Stimulated activated CD4-positive, alpha-beta T cell treated with anti-CD3 and anti-CD28 coated beads, Interleukin-12 subunit alpha, Interleukin-12 subunit beta, amount 100 ng/mL, for 24 hours (primary cell): ENCODE results near the gene HOXA9.

ENCODE experiments used
- DNase-seq, 2 experiments: peaks; one replicate each; pipeline ENCODE4 v3.0.0-alpha.2; 2020; ENCODE audit warnings: low read depth in 2 of 2

Gene HOXA9

DNA sequence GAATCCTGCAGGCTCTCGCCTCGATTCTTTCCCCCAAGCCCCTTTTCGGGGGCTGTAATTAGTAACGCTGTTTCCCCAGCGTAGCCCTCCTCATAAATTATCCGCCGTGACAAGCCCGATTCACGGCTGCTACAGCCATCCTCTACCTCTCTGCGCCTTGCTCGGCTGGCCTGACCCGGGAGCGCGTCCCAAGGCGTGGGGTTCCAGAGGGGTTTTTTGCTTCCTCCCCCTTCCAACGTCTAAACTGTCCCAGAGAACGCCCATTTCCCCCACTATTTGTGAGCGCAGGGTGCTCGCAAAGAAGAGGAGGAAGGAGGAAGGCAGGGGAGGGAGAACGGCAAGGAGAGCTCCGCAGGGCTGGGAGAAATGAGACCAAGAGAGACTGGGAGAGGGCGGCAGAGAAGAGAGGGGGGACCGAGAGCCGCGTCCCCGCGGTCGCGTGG lies 22.7 kb downstream of the HOXA9 start:
- no peak for DNase-seq

DNA sequence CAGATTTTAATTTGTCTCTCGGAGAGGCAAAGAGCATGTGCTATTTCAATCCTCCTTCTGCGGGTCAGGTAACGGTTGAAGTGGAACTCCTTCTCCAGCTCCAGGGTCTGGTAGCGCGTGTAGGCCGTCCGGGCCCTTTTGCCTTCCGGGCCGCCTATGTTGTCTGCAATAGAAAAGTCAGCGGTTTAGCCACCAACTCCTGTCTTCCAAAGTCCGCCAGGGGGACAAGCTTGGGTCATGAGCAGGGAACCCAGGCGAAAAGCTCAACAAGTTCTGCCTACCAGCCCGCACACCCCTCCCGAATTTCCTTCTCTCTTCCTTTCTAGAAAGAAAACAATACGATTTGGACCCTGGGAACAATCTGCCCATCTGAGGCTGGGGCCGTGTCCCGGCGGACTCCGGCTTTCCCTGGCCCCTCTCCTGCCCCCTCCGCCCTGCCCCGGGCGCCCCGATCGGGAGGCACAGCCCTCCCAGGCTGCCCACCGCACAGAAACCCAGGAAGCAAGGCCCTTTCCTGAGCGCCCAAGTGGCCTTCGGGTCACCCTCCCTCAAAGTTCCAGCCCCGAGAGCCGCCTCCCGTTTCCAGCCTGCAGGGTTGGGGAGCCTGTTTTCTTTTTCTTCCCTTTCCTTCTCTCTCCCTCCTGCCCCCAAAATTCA lies 23.3 kb downstream of the HOXA9 start:
- DNase-seq = no peak

DNA sequence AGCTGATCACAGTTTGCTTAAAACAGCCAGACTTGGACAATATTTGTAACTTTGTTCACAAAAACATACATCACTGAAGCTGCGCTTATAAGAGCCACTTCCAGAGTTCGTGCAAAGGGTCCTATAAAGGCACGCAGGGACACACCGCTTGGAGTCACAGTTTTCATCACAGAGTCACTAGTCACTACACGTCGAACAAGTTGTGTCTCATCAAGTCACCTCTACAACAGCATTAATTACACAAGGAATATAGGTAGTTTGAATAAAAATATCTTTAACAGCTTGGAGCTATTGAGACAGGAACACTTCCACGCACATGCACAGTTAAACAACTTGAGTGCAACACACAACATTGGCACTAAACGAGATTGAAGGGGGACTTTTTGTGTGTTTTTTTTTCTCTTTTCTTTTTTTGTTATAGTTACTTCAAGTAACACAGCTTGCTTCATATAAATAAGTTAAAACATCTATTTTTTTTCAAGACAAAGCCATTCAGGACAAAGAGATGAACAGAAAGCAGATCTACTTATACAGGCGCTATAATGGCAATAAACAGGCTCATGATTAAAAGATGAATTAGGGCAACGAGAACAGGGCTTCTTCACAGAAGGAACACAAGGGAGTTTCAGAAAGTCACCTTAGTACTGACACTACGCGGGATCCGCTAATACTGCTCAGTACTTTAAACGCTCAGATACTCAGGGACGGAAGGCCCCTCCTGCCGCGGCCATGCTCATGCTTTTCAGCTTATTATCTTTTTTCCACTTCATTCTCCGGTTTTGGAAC lies 24.0 kb downstream of the HOXA9 start:
- no peak for DNase-seq

DNA sequence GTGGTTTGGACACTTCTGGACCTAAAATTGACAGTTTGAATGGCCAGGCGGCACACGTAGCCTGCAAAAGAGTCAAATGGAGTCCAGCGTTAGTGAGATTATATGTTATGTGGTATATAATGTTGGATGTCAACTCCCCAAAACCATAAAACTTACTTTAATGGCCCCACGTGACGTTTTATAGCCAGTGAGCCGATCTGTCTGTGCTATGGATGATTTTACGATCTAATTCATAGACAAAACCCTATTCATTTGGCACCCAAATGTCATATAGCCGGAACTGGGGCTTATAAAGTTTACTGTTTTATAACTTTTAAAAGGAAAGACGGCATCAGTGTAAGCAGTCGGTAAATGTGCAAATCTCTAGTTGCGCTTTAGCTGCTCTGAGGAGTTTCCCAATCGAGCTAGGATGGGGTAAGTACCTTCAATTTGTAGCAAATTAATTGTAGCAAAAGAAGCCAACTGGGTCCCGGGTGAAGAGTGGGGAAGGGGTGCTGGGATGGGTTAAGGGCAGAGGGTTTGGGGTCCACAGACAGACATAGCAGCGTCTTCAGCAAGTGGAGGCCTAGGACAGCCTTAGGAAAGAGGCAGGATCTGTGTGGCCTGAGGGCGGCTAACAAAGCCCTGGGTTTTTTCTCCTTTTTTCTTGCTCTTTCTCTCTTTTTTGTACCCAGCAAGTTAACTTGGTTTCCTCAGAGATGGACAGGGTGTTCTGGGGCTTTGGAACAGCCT lies 25.0 kb downstream of the HOXA9 start:
- no peak for DNase-seq

DNA sequence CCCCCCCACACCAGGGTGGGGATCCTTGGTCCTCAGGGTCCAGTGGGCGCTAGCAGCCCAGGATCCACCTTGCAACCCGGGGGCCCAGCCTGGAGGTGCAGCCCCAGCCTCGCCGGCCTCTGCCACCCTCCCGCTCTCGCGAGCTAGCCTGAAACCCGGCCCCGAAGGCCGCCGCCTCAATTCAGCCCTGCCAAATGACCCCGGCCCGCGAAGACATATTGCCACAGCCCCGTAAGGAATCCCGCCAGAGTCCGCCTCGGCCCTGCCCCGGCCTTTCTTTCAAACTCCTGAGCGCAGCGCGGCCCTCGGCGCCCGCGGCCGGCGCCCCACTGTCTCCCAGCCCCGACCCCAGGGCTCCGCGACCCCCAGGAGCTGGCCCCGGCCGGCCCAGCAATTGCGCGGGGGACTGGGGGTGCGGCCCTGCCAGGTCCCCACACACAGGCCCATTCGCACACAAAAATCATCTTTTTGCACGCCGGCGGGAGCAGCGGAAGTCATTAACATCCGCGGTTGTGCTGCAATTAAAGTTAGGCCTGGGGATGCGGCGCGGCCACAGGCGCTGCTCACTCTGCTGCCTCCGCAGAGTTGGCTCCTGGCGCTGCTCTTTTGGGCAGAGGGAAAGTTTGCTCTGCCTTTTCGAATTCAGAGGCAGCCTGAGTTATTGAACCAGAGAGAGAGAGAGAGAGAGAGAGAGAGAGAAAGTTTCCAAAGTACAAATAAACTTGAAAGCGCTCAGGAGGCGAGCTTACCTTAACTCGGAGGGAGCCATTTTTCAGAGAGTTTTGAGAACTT lies 25.8 kb downstream of the HOXA9 start:
- no peak for DNase-seq

DNA sequence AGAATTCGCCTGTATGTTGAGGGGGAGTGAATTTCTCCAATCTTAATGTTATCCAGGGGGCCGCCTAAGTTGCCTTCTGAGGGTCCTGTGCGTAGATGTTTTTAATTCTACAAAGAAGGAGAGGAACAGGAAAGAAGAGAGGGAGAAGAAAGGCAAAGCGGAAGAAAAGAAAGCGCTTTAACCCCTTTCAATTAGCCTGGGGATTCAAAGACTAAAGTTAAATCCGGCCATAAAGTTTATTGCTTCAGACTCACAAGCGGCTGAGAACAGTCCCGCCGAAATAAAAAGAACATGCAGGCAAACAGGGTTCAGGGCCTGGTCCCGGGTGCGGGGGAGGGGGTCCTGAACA lies 26.4 kb downstream of the HOXA9 start:
- DNase-seq = no peak

DNA sequence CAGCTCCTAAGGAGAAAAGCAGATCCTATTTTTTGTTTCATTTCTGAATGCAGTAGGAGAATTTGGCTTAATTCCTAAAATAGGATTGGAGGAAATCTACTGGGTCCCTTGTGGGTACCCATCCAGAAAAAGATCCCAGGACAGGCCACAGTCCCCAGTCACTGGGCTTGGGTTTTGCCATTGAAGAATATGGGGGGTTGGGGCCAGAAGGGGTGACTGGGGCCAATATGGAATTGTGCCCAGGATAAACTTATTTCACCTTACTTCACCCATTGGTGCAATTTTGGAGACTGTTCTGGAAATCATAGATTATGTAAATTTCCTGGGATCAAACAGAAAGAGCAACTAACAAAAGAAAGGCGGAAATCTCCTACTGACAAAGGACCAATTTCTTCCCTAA lies 26.9 kb downstream of the HOXA9 start:
- DNase-seq = no peak

DNA sequence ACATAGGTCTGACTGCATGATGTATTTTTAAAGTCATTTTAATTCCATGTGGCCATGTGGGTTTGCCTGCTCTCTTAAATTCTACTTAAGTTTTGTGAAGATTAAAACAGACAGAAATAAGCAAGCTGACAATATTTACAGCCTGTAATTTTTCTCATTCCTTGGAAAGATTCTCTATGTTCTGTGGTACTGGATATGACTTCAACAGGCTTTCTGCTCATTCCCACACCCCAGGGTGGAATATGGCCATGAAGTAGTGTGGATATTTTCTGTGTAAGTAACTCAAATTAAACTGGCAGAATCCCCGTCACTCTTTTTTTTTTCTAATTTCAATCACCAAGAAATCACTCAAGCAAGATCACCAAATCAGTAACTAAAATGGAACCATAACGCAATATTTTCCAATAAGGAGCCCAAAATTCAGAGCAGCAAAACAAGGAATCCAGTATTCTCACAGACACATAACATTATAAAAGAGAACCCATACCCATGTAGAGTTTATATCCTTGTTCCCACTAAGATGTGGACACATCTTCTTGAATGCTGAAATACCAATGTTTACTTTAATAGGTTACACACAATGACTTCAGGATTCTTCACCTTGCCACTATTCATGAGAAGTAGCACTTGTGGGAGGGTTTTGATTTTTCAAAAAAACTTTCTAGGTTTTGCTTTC lies 27.6 kb downstream of the HOXA9 start:
- DNase-seq = no peak

DNA sequence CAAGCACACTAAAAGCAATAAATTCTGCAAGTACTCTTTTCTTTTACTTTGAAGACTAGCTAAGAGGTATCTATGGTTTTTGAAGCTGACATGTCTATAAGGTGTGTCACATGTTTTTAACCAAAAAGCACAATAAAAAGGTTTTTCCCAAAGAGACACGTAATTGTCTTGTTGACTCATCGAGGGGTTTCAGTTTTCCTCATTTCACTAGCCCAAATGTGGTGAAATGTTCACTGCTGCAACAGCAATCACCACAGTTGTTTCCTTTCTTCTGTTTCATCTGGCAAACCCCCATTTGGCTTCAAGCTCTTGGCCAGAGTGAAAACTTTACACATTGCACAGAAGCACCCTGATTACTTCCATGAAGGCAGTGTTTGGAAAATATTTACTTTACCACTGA lies 30.9 kb downstream of the HOXA9 start:
- no peak for DNase-seq

DNA sequence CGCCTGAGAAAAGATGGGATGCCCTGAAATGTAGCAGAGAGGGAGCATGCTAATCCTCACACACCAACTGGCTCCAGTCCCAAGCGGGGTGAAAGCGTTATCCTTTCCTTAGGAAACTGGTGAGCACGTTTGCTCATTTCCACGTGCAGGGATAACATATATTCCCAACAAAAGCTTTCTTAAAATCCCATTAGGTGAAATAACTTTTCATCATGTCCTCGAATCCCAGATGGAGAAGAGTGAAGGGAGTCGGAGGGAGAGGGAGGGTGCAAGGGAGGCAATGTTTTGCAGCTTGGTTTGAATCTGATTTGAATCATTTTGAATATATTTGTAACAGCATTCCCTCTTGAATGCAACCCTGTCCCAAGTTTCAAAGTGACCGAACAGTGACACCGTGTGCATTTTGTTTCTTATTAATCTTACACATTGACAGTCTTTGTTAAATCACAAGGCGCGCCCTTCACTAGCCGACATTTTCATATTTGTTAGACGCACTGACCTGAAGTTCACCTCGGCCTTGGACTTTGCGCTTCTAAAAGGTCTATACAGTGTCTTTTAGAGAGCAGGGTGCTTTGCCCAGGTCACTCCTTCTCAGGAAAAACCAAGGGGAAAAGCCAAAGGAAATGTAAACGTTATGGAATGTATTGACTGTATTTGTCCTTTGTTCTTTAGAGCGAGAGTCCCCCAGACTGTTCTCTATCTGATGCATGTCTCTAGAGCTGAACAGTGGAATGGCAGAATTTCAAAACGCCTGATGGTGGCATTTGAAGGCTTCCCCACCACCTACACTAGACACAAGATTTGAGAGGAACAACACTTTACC lies 31.7 kb downstream of the HOXA9 start:
- no peak for DNase-seq

DNA sequence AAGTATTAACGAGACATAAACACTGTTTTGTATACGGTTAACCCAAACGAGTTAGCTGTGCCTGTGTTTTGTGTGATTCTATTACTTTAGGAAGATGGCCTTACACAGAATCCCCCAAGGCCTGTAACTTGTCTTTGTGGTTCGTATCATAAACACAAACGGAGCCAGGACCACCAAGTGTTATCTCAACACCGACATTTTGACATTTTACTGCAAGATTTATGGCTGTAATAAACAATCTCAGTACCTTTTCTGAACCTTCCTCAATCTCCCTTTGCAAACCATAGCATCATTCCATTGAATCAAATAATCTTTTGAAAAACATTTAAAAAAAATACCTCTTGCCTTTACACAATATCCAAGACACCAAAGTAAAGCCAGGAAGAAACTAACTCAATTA lies 32.4 kb downstream of the HOXA9 start:
- DNase-seq = no peak

DNA sequence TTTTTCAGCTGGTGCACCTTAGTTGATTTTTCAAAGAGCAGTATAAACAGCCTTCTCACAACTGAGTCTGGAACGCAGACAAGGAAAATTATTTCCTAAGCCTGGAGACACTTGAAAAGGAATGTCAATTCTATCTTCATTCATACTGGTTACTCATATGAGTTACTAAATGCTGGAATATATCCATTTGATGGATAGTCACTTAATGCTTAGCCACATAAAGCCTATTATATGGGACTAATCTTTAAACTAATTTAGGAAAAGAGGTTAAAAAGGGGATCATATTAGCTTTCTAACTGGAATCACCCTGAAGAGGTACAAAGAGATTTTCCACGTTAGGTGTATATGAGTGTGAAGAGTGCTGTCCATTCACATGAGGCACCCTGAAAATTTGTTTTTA lies 33.1 kb downstream of the HOXA9 start:
- no peak for DNase-seq

DNA sequence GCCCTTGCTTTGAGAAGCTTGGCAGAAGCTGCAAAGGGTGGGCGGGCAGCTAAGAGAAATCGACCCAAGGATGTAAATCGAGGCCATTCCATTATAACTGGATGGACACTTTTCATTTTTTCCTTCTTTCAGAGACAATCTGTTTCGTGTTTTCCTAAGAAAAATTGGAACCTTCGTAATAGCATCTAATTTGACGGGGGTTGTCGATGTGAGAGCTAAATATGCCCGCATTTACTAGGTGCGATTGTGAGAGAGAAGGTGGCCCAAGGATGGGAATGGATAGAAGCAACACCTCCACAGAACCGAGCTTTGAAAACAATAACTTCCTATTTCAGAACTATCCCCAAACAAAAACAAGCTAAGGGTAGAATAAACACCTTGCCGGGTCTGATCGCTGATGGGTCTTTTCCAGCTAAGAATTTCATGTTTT lies 33.9 kb downstream of the HOXA9 start:
- DNase-seq = no peak

DNA sequence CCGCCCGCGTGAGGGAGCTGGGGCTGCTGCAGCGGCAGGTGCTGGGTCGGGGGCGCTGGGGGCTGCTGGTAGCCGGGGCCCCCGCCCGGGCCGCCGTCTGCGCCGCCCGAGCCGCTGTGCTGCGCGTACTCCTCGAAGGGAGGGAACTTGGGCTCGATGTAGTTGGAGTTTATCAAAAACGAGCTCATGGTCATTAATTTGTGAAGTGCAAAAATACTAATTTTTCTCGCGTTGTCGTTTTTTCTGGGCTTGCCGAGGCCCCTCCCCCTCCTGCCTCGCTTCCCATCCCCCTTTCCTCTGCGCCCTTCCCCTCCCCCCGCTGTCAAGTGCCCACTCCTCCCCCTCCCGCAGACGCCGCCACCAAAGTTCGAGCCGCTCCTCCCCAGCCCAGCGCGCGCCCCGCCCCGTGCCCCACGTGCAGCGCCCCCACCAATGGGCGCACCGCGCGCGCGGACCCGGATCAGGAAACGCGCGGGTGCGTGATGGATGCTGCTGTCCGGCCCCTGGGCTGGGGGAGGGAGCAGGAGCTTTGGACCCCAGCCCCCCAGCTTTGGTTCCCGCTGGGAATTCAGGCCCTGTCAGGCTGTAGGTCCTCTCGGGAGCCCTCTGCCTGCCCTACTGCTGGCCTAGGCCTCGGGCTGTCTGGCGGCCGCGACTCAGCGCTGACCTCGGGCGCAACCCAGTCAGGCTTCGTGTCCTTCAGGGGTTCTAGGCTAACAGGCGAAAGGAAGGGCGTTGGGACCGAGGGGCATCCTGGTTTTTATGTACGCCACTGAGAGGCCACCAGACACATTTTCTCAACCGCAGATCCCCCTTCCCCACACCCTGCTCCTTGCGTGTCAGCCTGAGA lies 34.6 kb downstream of the HOXA9 start, which contains the start of gene HOXA4:
Gene HOXA4, minus strand, starts transcription at position 218 of the 850 bp plus-strand sequence. Its CDS starts 24 bp downstream, at position 194.
- peak; percentile 37 to 49 for DNase-seq

DNA sequence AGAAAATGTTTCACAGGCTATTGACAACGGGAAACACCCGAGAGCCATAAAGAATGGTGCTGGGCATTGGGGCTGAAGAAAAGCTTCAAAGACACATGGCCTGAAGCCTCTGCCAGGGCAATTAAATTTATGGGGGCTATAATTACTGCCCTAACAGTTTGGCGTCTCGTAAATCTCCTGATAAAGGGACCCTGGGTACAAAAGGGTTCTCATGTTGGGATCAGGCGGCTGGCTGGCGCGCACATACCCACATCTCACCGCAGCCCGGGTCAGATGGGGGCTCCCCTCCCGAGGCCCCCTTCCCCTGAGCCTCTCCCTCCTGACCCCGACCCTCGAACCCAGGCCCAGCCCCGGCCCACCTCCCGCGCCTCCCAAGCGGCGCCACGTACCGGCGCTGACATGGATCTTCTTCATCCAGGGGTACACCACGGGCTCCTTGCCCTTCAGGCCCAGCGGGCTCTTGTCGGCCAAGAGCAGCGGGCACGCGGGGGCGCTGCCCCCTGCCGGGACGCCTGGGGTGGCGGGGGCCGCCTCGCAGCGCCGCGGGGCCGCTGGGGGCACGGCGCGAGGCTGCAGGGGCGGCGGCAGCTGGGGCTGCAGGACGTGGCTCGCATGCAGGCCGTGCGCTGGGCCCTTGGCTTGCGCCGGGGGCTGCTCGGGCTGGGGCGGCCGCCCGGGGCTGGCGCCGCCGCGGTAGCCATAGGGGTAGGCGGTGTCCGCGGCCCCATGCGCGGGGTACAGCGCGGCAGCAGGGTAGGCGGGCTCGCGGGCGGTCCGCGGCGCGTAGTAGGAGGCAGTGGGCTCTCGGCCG lies 35.4 kb downstream of the HOXA9 start:
- no peak for DNase-seq

DNA sequence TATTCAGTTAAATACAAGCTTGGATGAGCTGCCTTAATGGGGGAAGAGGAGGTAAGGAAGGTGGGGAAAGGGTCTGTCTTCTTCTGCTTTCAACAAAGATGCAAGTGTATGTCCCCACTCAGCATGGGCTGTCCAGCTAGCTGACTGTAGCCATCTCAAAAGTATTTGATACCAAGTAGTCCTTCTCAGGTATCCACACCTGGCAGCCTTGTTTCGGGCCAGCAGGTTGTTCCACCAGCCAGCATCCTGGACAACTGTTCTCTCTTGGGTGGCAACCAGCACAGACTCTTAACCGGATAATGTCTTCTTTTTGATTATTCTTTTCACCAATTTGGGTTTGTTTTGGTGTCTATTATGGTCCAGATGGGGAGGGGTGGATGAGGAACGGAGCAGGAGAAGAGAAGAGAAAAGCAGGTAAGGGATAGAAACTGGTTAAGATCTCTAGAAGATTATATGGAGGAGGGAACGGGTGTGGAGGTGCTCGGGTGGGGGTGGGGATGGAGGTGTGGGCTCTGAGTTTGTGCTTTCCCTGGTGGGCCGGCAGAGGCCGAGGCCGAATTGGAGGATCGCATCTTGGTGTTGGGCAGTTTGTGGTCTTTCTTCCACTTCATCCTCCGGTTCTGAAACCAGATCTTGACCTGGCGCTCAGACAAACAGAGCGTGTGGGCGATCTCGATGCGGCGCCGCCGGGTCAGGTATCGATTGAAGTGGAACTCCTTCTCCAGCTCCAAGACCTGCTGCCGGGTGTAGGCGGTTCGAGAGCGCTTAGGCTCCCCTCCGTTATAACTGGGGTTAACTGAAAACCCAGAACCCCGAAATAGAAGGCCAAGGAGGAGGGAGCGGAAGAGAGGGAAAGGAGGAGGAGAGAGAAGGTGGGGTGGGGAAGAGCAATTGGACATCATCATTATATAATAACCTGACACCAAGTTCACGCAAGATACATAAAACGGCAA lies 36.3 kb downstream of the HOXA9 start:
- no peak for DNase-seq

DNA sequence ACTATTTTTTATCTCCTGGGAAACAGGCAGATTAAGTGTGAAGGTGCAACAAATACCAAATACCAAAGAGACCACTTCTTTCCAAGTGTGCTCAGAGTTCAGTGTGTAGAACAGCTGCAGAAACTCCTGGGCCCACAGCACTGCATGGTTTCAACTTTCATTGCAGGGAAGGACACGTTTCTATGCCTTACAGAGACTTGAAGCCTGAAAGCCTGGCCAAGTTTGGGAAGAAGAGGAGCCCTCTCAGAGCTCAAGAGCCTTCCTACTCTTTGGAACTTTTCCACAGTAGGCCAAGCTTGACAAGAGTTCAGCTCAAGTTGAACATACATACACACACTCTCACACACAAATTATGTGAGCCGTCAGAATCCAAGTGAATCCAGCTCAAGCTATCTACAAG lies 37.3 kb downstream of the HOXA9 start:
- DNase-seq = no peak
